Osteocyte (in vitro differentiated cells): Measurements from ENCODE around the gene WNK3. TPM values are rescaled to one million over a fixed set of nuclear protein-coding genes. Genes with fewer than 3 reads are reported as not detected.

ENCODE experiments used
- DNase-seq: peaks from one replicate; pipeline ENCODE4 v3.0.0; 2021; ENCODE audit warnings: mixed read lengths; ENCODE audit not compliant: unreplicated experiment; ENCODE audit errors: extremely low spot score
- H3K27ac Mint-ChIP-seq: one replicate; pipeline ENCODE4 v1.8.0; 2021; ENCODE audit warnings: mild to moderate bottlenecking, mixed read lengths; ENCODE audit not compliant: unreplicated experiment
- H3K27me3 Mint-ChIP-seq: one replicate; pipeline ENCODE4 v1.8.0; 2021; ENCODE audit warnings: mixed read lengths; ENCODE audit not compliant: unreplicated experiment
- H3K36me3 Mint-ChIP-seq: one replicate; pipeline ENCODE4 v1.8.0; 2021; ENCODE audit warnings: mixed read lengths; ENCODE audit not compliant: unreplicated experiment
- H3K4me1 Mint-ChIP-seq: one replicate; pipeline ENCODE4 v1.8.0; 2021; ENCODE audit warnings: mixed read lengths; ENCODE audit not compliant: unreplicated experiment
- H3K4me3 Mint-ChIP-seq: one replicate; pipeline ENCODE4 v1.8.0; 2021; ENCODE audit warnings: mild to moderate bottlenecking, moderate library complexity, mixed read lengths; ENCODE audit not compliant: unreplicated experiment
- H3K9me3 Mint-ChIP-seq: one replicate; pipeline ENCODE4 v1.8.0; 2021; ENCODE audit warnings: mixed read lengths; ENCODE audit not compliant: unreplicated experiment
- CTCF ChIP-seq: fragments of 200-600 bp; sonication (generic); IDR thresholded peaks from 2 replicates; pipeline ENCODE4 v1.5.0; 2021; ENCODE audit warnings: antibody characterized with exemption, mild to moderate bottlenecking, moderate library complexity
- total RNA-seq: library from RNA; stranded (reverse); gene quantifications from 2 replicates; pipeline ENCODE4 v1.2.1, GENCODE V29; 2021

Gene WNK3
- total RNA-seq, 1 donor from 2014 or later = 3.9 TPM

- H3K27ac Mint-ChIP-seq = no peak overlapping the region
- H3K4me3 Mint-ChIP-seq = no peak overlapping the region
These were observed 190.9 kb downstream of the WNK3 start for GRCh38 chrX:54166915-54167314.

GRCh38 chrX:54157561-54157960 is 200.3 kb downstream of the WNK3 start:
- DNase-seq = no peak
- Mint-ChIP-seq H3K27ac (no peak overlapping the region), H3K4me3 (no peak overlapping the region), H3K36me3 (peaks cover 16% of the 10 kb centered on the region), H3K4me1 (no peaks in the 10 kb centered on the region), H3K27me3 (no peaks in the 10 kb centered on the region), H3K9me3 (peaks cover 9% of the 10 kb centered on the region)
- no peak for TF ChIP-seq CTCF

More at GRCh38 chrX:54166915-54167314, 190.9 kb downstream of the WNK3 start:
- Mint-ChIP-seq H3K36me3 (no peaks in the 10 kb centered on the region), H3K9me3 (peaks cover 4% of the 10 kb centered on the region), H3K4me1 (peaks cover 6% of the 10 kb centered on the region), H3K27me3 (no peaks in the 10 kb centered on the region)
- no peak for DNase-seq
- no peak for TF ChIP-seq CTCF

Other genes with a start within 250 kb of the WNK3 start
- gene FAM120C, start 174.8 kb downstream of the WNK3 start, total RNA-seq = 11.6 and 12.0 TPM in 2 replicates
- 25.2 and 29.1 TPM in 2 replicates for gene TSR2, start 82.4 kb upstream of the WNK3 start, total RNA-seq
- gene FGD1, start 138.2 kb upstream of the WNK3 start, total RNA-seq = 29.0 and 29.5 TPM in 2 replicates
- gene GNL3L, start 172.2 kb upstream of the WNK3 start, total RNA-seq = 53.6 and 53.8 TPM in 2 replicates